Neuron (in vitro differentiated cells): ENCODE results near the gene HEATR9.

Experiments used
- H2AFZ ChIP-seq: one replicate; pipeline ENCODE4 v1.6.1; 2013; ENCODE audit warnings: low read depth, mild to moderate bottlenecking, inconsistent platforms, low read length, moderate library complexity
- H3K27me3 ChIP-seq: one replicate; pipeline ENCODE4 v1.6.1; 2013; ENCODE audit warnings: low read length; ENCODE audit not compliant: insufficient read depth
- H3K36me3 ChIP-seq: one replicate; pipeline ENCODE4 v1.6.1; 2013; ENCODE audit warnings: low read length; ENCODE audit not compliant: insufficient read depth
- H3K4me1 ChIP-seq: one replicate; pipeline ENCODE4 v1.6.1; 2013; ENCODE audit warnings: low read length; ENCODE audit not compliant: insufficient read depth
- H3K4me3 ChIP-seq: 2 replicates; pipeline ENCODE4 v1.5.1; 2013; ENCODE audit warnings: mild to moderate bottlenecking, low read length, moderate library complexity
- H3K9me3 ChIP-seq: one replicate; pipeline ENCODE4 v1.6.1; 2013; ENCODE audit warnings: low read length

Gene HEATR9, protein sequence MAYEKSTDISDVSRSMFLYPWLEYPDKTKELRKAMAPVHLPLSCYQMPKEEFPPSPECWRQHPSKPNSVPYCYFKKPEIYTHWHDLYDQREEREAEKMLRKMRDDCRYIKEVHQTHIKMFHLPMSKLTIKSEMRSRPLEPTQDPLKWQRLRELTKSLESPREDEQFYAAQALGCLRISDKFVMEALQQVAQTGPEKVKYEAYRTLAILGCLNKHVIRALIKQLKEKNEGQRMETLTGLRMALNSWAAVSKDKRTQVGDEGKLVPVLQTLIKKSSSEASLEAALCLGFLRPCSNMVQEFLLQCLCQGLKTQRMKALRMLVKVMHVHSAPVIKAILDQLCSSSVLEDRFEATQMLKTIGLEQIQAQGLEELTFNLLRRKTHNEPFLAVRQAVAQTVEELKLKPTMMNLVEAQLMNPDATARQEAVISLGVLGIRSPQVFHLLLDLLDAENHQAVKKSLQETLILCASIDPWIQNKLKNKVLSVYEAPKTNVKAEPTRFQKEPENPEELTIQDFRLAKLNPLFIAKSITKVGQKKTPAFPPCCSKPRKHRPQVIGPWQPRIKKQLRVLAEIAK

DNA sequence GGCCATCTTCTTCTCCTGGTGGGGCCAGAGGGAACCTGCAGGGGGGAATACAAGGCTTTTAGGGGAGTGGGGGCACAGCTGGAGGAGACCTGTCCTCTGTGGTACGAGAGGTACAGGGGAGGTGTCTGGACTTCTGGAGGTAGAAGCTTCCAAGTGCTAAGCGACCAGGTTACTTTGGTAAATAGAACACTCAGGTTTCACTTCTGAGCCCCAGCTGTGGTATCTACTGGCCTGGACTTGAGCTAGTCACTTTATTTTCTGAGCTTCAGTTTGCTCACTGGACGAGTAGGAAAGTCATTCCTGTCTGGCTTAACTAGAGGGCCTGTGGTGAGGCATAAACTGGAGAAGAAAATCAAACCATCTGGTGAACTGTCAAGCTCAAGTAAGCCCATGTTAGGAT lies at the start of gene HEATR9:
Gene HEATR9, minus strand, starts transcription at position 155 of the 400 bp plus-strand sequence. Its CDS starts 149 bp downstream, at position 6.
- Histone ChIP-seq H3K36me3 (no peaks in the 10 kb centered on the region), H2AFZ (no peak within 1 kb of the TSS), H3K9me3 (no peaks in the 10 kb centered on the region), H3K27me3 (no peaks in the 10 kb centered on the region), H3K4me1 (no peaks in the 10 kb centered on the region), H3K4me3 (no peak within 1 kb of the TSS)

DNA sequence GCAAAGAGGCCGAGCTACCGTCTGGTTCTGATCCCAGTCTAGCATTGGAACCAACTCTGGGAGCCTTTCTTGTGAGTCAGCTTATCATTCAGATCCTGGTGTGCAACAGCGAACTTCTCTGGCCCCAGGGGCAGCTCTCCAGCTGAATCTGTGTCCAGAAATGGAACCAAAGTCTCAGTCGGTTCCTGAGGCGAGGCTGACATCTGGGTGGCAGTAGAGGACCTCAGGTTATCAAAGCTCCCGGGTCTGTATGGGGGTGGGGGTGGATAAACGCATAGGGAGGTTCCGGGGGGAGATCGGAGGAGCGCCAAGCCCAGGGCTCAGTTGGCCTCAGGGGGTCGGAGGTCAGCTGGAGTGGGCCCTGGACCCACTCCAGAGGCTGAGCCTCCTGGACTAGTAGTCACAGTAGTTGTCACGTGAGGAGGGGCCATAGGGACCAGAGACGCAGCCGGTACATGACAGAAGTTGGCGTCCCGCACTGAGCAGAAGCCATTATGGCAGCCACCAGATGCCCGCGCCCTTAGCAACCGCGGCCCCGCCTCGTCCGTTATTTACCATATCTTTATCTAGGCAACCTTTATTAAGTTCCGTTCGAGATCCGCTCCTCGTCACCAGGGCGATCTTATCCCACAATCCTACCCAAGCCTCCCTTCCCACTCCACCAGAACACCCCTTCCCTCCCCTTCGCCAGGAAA lies 49.0 kb upstream of the HEATR9 start:
- no peak overlapping the region for H2AFZ ChIP-seq
- no peaks in the 10 kb centered on the region for H3K36me3 ChIP-seq
- no peaks in the 10 kb centered on the region for H3K27me3 ChIP-seq
- no peak overlapping the region for H3K4me3 ChIP-seq
- H3K9me3 ChIP-seq: no peaks in the 10 kb centered on the region
- H3K4me1 ChIP-seq: no peaks in the 10 kb centered on the region

DNA sequence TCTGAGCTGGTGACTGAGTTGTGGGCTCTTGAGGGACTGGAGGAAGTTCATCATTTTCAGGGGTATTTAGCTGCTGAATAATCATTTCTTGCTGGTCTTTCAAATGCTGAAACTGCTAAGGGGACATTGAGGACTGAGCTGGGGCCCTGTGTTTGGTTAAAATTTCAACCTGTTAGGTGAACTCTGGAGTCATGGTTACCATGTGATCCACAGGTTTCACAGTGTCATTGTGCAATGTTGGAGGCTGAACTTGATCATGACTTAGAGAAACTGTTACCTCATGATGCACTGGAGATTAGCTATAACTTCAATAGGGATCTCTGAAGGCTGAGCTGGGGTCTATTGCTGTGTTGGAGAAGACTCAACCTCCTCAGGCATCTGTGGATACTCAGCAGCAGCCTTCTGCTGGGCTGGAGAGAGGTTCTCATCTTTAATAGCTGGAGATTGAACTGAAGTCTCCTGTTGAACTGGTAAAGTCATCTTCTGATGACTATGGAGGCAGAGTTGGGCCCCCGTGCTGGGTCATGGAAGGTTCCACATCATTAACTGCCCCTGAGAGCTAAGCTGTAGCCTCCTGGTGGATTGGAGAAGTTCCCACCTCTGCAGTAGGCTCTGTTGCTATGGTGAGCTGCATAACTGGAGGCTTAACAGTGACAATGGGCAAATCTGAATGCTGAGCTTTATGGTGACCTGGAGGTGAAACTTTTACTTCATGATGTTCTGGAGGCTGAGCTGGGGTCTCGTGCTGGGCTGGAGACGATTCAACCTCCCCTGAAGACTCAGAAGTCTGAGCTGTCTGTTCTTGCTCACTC lies 46.7 kb upstream of the HEATR9 start:
- Histone ChIP-seq H3K36me3 (no peaks in the 10 kb centered on the region), H2AFZ (no peak overlapping the region), H3K27me3 (no peaks in the 10 kb centered on the region), H3K4me1 (no peaks in the 10 kb centered on the region), H3K9me3 (no peaks in the 10 kb centered on the region), H3K4me3 (no peak overlapping the region)

DNA sequence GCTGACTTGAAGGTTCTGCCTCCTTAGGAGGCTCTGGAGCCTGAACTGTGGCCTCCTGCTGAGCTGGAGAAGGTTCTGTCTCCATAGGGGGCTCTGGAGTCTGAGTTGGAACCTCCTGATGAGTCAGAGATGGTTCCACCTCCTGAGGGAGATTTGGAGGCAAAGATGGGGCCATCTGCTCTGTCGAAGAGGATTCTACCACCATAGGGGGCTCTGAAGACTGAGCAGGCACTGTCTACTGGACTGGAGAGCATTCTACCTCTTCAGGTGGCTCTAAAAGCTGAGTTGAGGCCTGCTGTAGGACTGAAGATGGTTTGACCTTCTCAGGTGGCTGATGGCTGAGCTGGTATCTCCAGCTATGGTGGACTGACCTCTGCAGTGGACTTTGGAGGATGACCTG lies 45.7 kb upstream of the HEATR9 start:
- Histone ChIP-seq H3K9me3 (no peaks in the 10 kb centered on the region), H3K4me1 (no peaks in the 10 kb centered on the region), H3K4me3 (no peak overlapping the region), H3K36me3 (no peaks in the 10 kb centered on the region), H3K27me3 (no peaks in the 10 kb centered on the region), H2AFZ (no peak overlapping the region)

DNA sequence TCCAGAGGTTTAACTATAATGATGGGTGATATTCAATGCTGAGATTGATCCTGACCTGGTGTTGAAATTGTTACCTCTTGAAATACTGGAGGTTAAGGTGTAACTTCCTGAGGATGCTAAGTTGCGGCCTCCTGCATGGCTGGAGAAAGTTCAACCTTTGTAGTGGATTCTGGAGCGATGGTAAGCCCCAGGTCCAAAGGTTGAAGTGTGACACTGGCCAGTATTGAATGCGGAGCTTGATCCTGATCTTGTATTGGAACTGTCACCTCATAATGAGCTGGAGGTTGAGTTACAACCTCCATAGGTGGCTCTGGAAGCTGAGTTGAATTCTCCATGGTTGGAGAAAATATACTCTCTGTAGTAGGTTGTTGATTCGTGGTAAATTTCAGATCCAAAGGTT lies 44.9 kb upstream of the HEATR9 start:
- H3K36me3 ChIP-seq: no peaks in the 10 kb centered on the region
- no peaks in the 10 kb centered on the region for H3K27me3 ChIP-seq
- H3K9me3 ChIP-seq: no peaks in the 10 kb centered on the region
- H3K4me3 ChIP-seq: no peak overlapping the region
- no peaks in the 10 kb centered on the region for H3K4me1 ChIP-seq
- H2AFZ ChIP-seq: no peak overlapping the region

DNA sequence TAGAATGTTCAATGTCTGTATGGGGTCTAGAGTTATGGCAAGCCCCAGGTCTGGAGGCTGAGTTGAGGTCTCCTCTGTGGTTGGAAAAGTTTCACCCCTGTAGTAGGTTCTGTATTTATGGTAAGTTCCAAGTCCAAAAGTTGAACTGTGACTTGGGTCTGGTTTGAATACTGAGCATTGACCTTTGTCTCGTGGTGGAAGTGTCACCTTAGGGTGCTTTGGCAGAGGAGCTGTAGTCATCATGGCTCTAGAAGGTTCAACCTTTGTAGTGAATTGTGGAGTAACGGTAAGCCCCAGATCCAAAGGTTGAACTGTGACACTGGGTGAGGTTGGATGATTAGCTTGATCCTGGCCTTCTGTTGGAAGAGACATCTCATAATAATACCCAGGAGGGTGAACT lies 44.3 kb upstream of the HEATR9 start:
- Histone ChIP-seq H3K9me3 (no peaks in the 10 kb centered on the region), H3K4me1 (no peaks in the 10 kb centered on the region), H3K36me3 (no peaks in the 10 kb centered on the region), H3K4me3 (no peak overlapping the region), H2AFZ (no peak overlapping the region), H3K27me3 (no peaks in the 10 kb centered on the region)

DNA sequence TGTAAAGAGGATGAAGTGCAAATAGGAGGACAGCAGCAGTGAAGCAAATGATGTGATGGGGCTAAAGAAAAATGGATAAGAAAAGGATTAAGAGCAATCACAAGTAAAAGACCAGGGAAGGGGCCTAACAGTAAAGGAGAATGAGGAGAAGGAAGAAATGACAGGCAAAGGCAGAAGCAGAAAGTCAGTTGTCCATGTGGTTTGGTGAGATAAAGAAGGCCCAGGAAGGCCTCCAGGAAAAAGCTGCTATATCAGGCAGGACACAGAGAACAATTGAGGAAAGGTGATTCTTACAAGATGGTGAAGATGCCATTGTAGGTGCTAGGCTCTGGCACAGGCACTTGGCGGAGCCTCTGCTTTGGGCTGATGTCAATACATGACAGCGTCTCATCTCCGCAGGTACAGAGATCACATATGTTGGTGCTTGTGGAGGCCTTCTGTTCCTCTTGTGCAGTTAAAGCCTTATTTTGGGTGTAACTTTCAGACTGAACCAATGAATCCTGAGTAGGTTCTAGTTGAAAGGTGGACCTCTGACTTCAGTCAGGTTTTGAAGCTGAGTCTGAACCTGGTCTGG lies 43.7 kb upstream of the HEATR9 start:
- Histone ChIP-seq H3K4me3 (no peak overlapping the region), H3K9me3 (no peaks in the 10 kb centered on the region), H2AFZ (no peak overlapping the region), H3K27me3 (no peaks in the 10 kb centered on the region), H3K4me1 (no peaks in the 10 kb centered on the region), H3K36me3 (no peaks in the 10 kb centered on the region)

DNA sequence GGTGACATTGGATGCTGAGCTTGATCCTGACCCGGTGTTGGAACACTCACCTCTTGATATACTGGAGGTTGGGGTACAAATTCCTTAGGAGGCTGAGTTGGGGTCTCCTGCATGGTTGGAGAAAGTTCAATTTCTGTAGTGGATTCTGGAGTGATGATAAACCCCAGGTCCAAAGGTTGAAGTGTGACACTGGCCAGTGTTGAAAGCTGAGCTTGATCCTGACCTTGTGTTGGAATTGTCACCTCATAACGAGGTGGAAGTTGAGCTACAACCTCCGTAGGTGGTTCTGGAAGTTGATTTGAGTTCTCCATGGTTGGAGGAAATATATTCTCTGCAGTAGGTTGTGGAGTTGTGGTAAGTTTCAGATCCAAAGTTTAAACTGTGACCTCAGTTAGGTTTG lies 40.7 kb upstream of the HEATR9 start:
- H3K27me3 ChIP-seq: no peaks in the 10 kb centered on the region
- H3K4me1 ChIP-seq: no peaks in the 10 kb centered on the region
- H3K9me3 ChIP-seq: no peaks in the 10 kb centered on the region
- no peak overlapping the region for H3K4me3 ChIP-seq
- H3K36me3 ChIP-seq: no peaks in the 10 kb centered on the region
- no peak overlapping the region for H2AFZ ChIP-seq

DNA sequence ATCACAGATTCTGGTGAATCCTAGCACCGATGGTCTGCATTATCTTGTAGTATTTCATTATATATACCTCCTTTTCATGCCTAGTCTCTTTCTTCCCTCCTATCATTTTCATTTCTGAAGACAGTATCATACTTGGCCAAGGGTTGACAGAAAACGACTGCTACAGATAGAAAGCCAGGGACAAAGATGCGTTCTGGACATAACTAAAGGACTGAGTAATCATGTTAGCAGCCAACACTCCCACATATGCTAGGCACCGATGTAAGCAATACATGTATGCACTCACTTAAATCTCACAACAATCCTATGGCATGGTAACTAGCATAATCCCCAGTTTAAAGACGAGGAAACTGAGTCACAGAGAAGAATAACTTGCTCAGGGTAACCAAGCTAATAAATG lies 39.0 kb upstream of the HEATR9 start:
- H3K4me3 ChIP-seq: no peak overlapping the region
- H3K9me3 ChIP-seq: no peaks in the 10 kb centered on the region
- H3K27me3 ChIP-seq: no peaks in the 10 kb centered on the region
- no peak overlapping the region for H2AFZ ChIP-seq
- no peaks in the 10 kb centered on the region for H3K36me3 ChIP-seq
- no peaks in the 10 kb centered on the region for H3K4me1 ChIP-seq

DNA sequence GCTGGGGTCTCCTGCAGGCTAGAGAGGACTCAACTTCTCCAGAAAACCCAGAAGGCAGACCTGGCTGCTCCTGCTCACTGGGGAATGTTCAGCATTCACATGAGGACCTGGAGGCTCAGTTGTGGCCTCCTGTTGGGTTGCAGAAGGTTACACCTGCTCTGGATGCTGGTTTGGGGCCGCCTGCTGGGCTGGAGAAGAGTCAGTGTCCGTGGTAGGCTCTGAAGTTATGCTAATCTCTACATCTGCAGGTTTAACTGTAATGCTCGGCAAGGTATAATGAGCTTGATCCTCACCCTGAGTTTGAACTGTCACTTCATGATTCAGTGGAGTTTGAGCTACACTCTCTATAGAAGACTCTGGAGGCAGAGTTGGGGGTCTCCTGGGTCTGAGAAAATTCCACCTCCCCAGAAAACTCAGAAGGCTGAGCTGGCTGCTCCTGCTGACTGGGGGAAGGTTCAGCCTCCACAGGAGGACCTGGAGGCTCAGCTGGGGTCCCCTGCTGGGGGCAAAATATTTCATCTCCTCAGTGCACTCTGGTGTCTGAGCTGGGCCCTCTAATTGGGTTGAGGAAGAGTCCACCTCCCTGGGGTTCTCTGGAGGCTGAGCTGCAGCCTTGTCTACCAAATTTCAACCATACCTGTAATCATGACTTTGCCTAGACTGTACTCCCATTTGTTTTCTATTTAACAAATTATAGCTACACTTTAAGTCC lies 38.4 kb upstream of the HEATR9 start:
- no peaks in the 10 kb centered on the region for H3K9me3 ChIP-seq
- H3K4me1 ChIP-seq: no peaks in the 10 kb centered on the region
- H2AFZ ChIP-seq: no peak overlapping the region
- H3K27me3 ChIP-seq: no peaks in the 10 kb centered on the region
- H3K4me3 ChIP-seq: no peak overlapping the region
- no peaks in the 10 kb centered on the region for H3K36me3 ChIP-seq

DNA sequence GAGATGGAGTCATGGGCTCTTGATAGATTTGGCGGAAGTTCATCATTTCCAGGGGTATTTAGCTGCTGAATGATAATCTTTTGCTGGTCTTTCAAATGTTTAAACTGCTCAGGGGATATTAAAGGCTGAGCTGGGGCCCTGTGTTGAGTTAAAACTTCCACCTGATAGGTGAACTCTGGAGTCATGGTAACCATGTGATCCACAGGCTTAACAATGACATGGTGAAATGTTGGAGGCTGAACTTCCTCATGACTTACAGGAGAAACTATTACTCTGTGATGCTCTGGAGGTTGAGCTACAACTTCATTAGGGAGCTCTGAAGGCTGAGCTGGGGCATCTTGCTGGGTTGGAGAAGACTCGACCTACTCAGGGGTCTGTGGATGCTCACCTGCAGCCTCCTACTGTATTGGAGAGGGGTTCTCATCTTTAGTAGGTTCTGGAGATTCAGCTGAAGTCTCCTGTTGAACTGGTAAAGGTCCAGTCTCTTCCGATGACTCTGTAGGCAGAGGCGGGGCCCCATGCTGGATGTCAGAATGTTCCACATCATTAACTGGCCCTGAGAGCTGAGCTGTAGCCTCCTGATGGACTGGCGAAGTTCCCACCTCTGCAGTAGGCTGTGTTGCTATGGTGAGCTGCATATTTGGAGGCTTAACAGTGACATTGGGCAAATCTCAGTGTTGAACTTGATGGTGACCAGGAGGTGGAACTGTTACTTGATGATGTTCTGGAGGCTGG lies 37.7 kb upstream of the HEATR9 start:
- H3K36me3 ChIP-seq: no peaks in the 10 kb centered on the region
- no peaks in the 10 kb centered on the region for H3K9me3 ChIP-seq
- H3K4me1 ChIP-seq: no peaks in the 10 kb centered on the region
- H2AFZ ChIP-seq: no peak overlapping the region
- no peak overlapping the region for H3K4me3 ChIP-seq
- H3K27me3 ChIP-seq: no peaks in the 10 kb centered on the region

DNA sequence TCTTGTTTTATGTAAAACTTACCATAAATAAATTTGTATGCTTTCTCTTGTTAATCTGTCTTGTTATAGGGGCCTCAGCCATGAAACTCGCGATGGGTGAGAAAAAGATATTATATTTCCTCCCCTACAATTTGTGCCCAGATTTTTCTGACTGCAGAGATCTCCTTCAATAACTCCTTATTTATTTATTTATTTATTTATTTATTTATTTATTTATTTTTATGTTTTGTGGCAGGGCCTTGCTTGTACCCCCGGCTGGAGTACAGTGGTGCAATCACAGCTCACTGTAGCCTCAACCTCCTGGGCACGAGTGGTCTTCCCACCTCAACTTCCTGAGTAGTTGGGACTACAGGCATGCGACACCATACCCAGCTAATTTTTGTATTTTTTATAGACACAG lies 34.8 kb upstream of the HEATR9 start:
- Histone ChIP-seq H3K36me3 (no peaks in the 10 kb centered on the region), H3K4me1 (no peaks in the 10 kb centered on the region), H3K9me3 (no peaks in the 10 kb centered on the region), H3K27me3 (no peaks in the 10 kb centered on the region), H2AFZ (no peak overlapping the region), H3K4me3 (no peak overlapping the region)
